ENCODE data around the gene ATG10. TPM values are rescaled to one million over a fixed set of nuclear protein-coding genes. Genes with fewer than 3 reads are reported as not detected.

The ATG10 gene
- total RNA-seq, 4 donors from 2014 or later: 8.5 to 15.2 (median 11.6) TPM

GRCh38 chr5:82211855-82212572 lies 240.2 kb downstream of the ATG10 start:
- Histone ChIP-seq H3K9me3 (no peaks in the 10 kb centered on the region), H3K27ac (no peak overlapping the region), H3K4me3 (replicated peaks in 1 of 3) (no peak overlapping the region), H3K27me3 (no peaks in the 10 kb centered on the region), H3K36me3 (no peaks in the 10 kb centered on the region), H3K4me1 (no peaks in the 10 kb centered on the region)
- no peak for TF ChIP-seq CTCF (IDR thresholded peaks at IDR 0.05)
- TF ChIP-seq POLR2A (IDR thresholded peaks at IDR 0.05): no peak
- WGBS, 2 donors: 84 to 93% methylated on average over 1 of the region's 1 CpG
- DNase-seq: no peak
- intact Hi-C loops (cut with DNase I): no loop called here

- no peak for DNase-seq
- H3K4me1 ChIP-seq: no peaks in the 10 kb centered on the region
- H3K36me3 ChIP-seq: no peaks in the 10 kb centered on the region
- no peak for TF ChIP-seq CTCF (IDR thresholded peaks at IDR 0.05)
- TF ChIP-seq POLR2A (IDR thresholded peaks at IDR 0.05): no peak
- intact Hi-C loops (cut with DNase I): no loop called here
- no peaks in the 10 kb centered on the region for H3K9me3 ChIP-seq
- no peak overlapping the region for H3K4me3 ChIP-seq (replicated peaks in 1 of 3)
- WGBS, 2 donors: 75 to 81% methylated on average over 1 of the region's 1 CpG
- no peaks in the 10 kb centered on the region for H3K27me3 ChIP-seq
- H3K27ac ChIP-seq: no peak overlapping the region
These were observed 246.1 kb downstream of the ATG10 start for GRCh38 chr5:82217917-82218316.

- Histone ChIP-seq H3K27me3 (no peaks in the 10 kb centered on the region), H3K4me3 (replicated peaks in 1 of 3) (no peak overlapping the region), H3K27ac (no peak overlapping the region), H3K36me3 (no peaks in the 10 kb centered on the region), H3K9me3 (no peaks in the 10 kb centered on the region), H3K4me1 (no peaks in the 10 kb centered on the region)
- 88 to 92% methylated on average over 7 of the region's 7 CpGs for WGBS, 2 donors
- no peak for DNase-seq
- intact Hi-C loops (cut with DNase I): no loop called here
- TF ChIP-seq CTCF (IDR thresholded peaks at IDR 0.05): no peak
- no peak for TF ChIP-seq POLR2A (IDR thresholded peaks at IDR 0.05)
These were observed 246.7 kb downstream of the ATG10 start for GRCh38 chr5:82218374-82219156.

GRCh38 chr5:82221020-82221419 lies 249.2 kb downstream of the ATG10 start:
- Histone ChIP-seq H3K4me1 (no peaks in the 10 kb centered on the region), H3K27me3 (no peaks in the 10 kb centered on the region), H3K27ac (no peak overlapping the region), H3K9me3 (no peaks in the 10 kb centered on the region), H3K4me3 (replicated peaks in 1 of 3) (no peak overlapping the region), H3K36me3 (no peaks in the 10 kb centered on the region)
- intact Hi-C loops (cut with DNase I): loop anchor here (10.0 kb wide), 1 partner anchor 796 kb away; no protein-coding TSS in a partner anchor
- DNase-seq: no peak
- WGBS, 2 donors: 99 to 100% methylated on average over 2 of the region's 2 CpGs
- no peak for TF ChIP-seq POLR2A (IDR thresholded peaks at IDR 0.05)
- TF ChIP-seq CTCF (IDR thresholded peaks at IDR 0.05): no peak

Measured in thyroid gland (tissue), 4 donors.